Skin epidermis (tissue), 12 donors: ENCODE measurements around the gene RETREG3.

Experiments used
- H3K27ac ChIP-seq, 21 experiments: fragments of 200-600 bp; sonication (generic) in 11 of 21; one replicate each; pipeline ENCODE4 v1.5.0; 2020; ENCODE audit warnings: mild to moderate bottlenecking in 3 of 21, inconsistent platforms in 2 of 21, moderate library complexity in 2 of 21
- H3K4me3 ChIP-seq, 7 experiments: fragments of 200-600 bp; sonication (generic) in 2 of 7; one replicate each; pipeline ENCODE4 v1.5.0; 2020; ENCODE audit warnings: inconsistent platforms in 2 of 7, mild to moderate bottlenecking in 2 of 7, moderate library complexity in 1 of 7

RETREG3 gene

DNA sequence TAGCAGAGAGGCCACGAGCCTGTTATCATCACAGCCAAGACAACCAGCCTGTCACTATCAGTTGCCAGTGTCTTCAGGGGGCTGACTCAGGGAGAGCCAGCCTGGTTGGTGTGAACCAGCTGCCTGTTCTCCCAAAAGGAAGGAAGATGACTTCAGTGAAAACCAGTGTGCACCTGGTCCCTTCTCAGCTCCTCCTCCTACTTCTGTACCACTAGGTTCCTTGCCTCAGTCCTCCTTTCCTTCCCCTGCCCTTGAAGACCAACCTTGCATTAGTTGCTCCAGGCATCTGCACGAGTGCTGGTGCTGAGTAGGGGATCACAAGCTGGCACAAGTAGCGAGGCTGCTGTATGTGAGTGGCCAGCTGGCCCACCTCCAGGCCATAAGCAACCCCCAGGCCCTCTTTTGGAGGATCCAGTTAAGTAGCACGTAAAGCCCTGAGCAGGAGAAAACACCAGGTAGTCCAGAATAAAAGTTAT is 8.8 kb upstream of the RETREG3 start:
- H3K4me3 ChIP-seq: no peak overlapping the region
- H3K27ac ChIP-seq: peak overlapping the region in 2 of 21 experiments; percentile 11 to 38

DNA sequence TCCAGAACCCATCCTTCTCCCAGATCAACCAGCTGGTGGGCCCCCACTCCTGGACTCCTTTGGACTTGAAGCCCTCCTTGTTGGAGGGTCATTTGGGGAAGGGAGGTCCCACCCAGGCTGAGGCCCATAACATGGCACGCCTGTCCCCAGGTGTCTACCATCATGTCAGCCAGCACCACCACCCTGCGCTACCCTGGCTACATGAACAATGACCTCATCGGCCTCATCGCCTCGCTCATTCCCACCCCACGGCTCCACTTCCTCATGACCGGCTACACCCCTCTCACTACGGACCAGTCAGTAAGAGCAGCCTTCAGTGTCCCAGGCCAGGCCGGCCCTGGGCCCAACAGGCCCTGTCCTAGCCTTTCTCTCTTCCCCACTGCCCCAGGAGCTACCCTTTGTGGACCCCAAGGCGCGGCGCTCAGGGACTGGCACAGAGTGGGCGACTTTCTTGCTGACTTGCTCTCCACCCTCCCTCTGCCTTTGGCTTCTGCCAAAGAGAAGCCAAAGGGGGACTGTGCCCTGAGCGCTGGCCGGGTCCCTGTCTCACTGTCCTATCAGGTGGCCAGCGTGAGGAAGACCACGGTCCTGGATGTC is 4.6 kb upstream of the RETREG3 start:
- H3K4me3 ChIP-seq: no peak overlapping the region

DNA sequence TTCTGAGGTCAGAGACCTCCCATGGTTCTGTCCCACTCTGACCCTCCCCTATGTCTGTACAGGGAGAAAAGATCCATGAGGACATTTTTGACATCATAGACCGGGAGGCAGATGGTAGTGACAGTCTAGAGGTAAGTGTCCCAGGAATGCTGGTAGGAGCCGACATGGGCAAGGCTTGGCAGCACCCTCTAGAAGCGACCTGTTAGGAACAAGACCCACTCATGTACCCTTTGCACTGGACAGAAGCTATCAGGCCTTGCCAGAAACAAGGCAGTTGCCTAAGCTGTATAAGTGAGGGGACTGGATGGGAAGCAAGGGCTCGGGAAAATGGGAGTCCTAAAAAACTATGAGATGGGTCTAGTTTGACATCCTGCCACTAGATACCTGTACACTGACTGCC is 2.8 kb upstream of the RETREG3 start:
- no peak overlapping the region for H3K4me3 ChIP-seq
- H3K27ac ChIP-seq: no peak overlapping the region

More for the DNA sequence above, 4.6 kb upstream of the RETREG3 start:
- peak overlapping the region in 1 of 21 experiments; percentile 39 for H3K27ac ChIP-seq

DNA sequence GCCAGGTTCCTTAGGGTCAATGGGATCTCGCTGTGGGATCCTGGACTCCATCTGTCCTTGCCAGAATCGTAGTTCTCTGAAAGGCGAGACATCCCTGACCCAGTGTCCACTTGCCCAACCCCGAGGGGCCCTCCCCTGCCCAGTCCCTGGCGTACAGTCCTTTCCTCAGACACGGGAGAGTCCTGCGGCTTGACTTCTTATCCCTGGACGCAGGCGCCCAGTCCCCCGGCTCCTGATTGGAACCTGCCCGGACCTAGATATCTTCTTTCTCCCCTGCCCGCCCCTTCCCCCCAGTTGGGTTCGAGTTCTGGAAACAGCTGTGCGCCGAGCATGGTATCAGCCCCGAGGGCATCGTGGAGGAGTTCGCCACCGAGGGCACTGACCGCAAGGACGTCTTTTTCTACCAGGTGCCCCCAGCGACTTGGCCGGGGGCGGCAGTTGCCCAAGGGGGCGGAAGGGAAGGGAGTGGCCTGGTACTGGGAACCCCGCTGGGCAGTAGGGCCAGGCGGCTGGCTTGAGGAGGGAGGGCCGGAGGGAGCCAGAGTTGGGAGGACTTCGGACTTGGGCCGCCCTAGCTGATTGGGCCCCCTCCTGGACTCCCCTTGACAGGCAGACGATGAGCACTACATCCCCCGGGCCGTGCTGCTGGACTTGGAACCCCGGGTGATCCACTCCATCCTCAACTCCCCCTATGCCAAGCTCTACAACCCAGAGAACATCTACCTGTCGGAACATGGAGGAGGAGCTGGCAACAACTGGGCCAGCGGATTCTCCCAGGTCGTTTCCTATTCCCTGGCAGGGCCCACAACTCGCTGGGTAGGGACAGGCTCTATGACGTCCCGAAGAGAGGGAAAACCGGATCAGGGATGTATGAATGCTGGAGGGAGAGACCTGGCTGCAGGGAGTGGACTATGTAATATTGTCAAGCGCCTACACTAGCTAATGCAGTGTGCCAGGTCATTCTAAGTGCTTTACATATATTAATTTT is 934 bp upstream of the RETREG3 start:
- Histone ChIP-seq H3K4me3 (peak overlapping the region; percentile 61 to 96 (median 79)), H3K27ac (peak overlapping the region in 20 of 21 experiments; percentile 5 to 99 (median 87))

DNA sequence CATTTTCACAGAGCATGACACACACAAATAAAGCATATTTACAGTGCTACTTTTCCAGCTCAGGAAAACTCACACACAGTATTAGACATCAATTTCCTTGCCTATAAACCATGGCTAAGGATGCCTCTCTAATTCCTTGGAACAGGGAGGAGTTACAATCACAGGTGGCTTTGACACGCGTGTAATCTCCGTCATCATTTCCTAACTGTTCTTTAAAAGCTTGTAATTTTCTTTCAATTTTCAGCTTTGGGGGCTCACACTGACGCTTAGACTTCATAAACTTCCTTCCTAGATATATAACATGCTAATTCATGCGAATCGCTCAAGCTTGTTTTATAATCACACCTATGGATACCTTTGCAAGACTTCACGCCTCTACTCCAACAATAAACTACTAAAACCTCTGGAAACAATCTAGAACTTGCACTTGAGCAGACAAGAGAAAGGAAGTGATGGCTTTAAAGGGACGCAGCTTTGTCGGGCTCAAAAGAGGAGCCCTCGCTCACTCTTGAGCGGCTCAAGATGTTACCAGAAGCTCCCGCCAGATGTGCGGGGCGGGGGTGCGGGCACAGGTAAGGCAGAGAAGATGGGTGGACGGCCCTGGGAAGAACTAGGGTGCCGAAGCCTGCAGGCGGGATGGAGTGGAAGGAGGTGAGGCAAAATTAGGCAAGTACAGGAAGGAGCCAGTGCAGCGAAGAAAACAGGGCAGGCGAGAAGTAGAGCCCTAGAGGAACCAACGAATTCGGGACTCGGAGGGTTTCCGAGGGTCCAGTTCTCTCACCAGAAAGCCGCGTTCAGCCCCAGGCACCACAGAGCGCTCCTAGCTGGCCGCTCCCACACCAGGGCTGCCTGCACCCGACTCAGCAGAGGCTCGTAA is 631 bp downstream of the RETREG3 start:
- H3K4me3 ChIP-seq: peak overlapping the region; percentile 61 to 96 (median 79)
- H3K27ac ChIP-seq: peak overlapping the region; percentile 41 to 99 (median 92)

DNA sequence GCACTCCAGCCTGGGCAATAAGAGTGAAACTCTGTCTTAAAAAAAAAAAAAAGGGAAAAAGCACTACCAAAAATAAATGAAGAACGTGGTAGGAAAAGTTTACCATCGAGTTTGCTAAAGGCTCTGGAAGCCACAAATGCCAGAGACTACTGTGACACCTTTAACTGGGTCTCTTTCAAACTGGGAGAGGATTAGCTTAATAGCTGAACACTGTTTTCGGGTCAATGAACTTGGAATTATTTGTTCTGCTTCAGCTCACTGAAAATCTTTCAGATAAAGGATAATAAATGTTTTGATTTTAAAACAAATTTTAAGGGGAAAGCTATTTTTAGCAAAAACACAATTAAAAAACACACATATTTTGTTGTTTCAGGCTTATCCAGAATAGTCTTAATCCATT is 1.4 kb downstream of the RETREG3 start:
- peak overlapping the region in 4 of 21 experiments; percentile 84 to 99 (median 94) for H3K27ac ChIP-seq
- H3K4me3 ChIP-seq: peak overlapping the region in 6 of 7 experiments; percentile 61 to 91 (median 75)

DNA sequence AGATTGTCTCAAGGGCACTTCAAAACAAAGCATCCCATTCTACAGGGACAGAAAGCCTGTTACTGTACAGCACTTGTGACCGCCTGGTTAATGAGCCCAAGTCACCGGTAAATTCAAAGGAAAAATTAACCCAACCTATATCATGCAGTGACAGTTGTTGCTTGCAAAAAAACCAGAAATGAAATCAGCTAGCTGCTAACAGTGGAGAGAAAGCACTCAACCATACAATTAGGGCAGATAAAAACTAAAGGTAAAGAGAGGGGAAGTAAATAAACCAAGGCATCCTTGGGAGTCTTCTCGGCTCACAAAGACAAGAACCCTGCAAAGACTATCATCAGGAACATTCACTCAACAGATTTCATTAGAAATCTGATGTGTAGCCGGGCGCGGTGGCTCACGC is 5.9 kb downstream of the RETREG3 start:
- Histone ChIP-seq H3K4me3 (no peak overlapping the region), H3K27ac (no peak overlapping the region)

DNA sequence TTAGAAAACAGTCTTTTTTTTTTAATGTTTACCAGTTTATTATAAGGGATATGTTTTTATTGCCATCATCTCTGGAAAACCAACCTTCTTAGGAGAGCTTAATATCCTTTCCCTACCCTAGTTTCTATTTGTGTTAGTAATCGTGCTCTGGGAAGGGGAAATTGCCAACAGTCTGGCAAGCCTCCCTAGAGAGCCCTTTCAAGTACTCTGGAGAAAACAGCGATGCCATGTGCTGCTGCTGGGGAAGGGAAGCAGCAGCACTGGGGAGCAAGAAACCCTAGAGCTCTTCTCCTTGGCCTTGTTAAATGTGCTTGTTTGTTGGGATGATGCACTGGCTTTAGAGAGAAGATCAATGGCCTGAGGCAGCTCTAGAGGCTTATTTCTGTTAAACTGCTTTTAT is 10.3 kb downstream of the RETREG3 start:
- Histone ChIP-seq H3K4me3 (no peak overlapping the region), H3K27ac (peak overlapping the region in 3 of 21 experiments; percentile 11 to 29 (median 17))

DNA sequence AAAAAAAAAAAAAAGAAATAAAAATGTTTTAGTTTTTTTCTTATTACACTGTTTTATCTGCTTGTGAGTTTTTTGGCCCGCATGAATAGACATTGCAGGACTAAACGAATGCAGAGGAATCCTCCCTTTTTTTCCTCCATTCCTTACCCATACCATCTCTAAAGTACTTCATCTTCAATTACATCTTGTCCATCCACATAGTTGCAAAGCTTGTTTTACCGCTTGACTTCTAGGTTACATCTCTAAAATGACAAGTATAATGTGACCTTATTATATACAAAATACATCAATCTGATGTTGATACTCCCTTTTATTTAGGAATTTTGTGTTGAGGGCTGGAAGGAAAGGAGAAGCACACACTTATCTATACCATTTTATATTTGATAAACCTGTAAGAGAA is 12.8 kb downstream of the RETREG3 start:
- Histone ChIP-seq H3K4me3 (no peak overlapping the region), H3K27ac (no peak overlapping the region)

DNA sequence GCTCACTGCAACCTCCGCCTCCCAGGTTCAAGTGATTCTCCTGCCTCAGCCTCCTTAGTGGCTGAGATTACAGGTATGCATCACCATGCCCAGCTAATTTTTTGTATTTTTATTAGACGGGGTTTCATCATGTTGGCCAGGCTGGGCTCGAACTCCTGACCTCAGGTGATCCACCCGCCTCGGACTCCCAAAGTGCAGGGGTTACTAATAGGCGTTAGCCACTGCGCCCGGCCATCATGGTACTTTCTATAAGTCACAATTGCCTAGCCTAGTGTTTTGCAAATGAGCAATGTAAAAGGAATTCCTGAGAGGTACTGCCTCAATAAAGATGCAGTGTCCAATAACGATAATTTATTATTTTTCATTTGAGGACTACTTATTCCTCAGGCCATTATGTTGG is 17.8 kb downstream of the RETREG3 start:
- no peak overlapping the region for H3K4me3 ChIP-seq
- H3K27ac ChIP-seq: no peak overlapping the region

DNA sequence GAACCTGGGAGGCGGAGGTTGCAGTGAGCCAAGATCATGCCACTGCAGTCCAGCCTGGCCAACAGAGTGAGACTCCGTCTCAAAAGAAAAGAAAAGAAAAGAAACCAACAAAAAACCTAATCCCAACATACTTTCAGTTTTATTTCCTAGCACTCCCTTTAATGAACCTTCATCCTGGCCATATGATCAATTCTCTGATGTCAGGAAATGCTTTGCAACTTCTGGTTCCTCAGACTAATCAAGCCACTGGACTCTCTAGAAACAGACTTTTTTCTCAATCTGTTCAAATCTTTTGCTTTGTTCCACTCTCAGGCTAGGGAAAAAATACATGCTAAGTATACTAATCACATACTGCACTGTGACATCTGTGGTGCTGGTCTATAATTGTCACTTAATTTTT is 18.3 kb downstream of the RETREG3 start:
- H3K4me3 ChIP-seq: no peak overlapping the region
- H3K27ac ChIP-seq: no peak overlapping the region

DNA sequence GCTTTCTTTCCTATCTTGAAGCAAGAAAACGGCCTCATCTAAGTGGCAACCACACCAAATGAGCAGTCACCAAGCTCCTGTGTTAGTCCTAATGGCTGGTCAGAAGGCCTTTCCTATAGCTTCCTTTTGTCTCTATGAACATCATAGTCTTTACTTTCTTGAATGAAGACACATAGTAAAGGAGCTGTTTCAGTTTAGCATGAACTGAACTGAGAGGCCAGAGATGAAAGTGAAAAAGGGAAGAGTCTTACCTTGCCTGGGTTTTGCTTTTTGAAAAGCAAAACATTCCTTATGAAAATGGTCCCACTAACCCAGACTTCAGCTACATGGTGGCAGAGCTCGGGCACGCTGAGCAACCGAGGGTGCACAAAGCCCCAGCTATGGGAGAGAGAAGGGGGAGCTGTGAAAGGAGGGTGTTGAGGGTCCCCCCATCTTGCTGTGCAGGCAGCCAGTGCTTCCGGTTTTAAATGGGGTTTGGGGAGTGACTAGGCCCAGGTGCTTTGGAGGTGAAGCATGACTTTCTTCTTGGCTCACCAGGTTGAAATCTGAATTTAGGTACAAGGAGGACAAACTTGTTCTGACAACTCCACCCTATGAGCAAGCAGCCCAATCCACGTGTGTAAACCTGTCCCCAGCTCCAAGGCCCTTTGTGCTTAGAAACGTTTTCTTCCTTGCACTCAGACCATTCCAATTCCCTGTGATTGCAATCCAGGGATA is 22.5 kb downstream of the RETREG3 start:
- Histone ChIP-seq H3K4me3 (no peak overlapping the region), H3K27ac (peak overlapping the region in 17 of 21 experiments; percentile 3 to 73 (median 59))

DNA sequence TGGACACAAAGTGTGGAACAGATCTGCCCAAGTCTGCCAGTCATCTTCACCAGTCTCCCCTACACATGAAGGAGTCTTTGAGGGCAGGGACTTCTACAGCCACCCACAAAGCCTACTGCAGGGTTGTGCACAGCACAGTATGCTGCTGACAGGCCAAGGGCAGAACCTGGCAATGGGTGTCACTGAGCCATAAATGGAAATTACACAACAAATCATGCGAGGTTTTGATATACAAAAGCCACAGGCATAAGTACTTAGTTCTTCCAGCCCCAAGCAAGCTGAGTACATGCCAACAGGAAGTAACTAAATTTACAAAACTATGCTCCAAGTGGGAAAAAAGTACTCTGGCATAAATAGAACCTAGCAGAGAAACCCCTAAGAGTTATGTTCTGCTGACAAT is 23.8 kb downstream of the RETREG3 start:
- Histone ChIP-seq H3K27ac (peak overlapping the region in 8 of 21 experiments; percentile 8 to 73 (median 33)), H3K4me3 (no peak overlapping the region)

DNA sequence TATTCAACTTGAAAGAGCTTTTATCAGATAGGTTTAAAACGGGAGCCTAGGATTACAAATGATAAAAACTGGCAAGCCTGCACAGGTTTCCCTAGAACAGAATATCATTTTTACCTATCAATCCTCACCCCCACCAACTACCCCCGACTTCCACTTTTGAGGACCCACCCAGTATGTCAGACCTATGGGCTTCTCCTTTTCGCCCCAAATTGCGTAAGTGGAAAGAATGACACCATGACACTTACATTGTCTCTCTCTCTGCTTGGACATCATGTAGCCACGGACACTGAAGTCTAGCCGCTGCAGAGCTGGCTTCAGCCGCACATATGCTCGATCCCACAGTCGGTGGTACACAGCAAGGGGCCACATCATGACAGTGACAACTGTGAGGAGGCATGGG is 24.3 kb downstream of the RETREG3 start:
- no peak overlapping the region for H3K4me3 ChIP-seq
- peak overlapping the region in 7 of 21 experiments; percentile 5 to 73 (median 29) for H3K27ac ChIP-seq

DNA sequence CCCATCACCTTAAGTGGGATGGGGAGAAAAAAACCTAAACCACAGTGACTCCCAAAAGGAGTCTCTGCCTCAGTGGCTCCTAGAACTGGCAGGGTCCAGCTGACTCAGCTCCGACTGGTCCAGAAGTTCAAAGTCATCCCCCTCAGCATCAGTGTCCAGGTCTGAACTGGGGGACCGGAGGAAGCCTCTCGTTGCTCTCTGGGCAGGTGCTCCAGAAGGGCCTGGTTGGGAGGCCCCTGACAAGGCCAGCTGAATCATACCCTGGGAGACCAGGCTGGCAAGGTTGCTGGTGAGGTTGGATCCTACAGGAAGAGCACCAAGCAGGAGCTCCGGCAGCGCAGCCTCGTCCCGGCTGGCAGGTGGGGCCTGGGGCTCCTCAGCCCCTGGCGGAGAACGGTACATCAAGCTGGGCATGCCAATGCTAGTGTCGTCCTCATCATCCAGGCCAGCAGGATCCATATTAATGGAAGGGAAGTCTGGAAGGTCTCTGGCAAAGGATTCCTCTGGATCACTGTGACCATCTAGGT is 27.4 kb downstream of the RETREG3 start:
- Histone ChIP-seq H3K4me3 (no peak overlapping the region), H3K27ac (no peak overlapping the region)

DNA sequence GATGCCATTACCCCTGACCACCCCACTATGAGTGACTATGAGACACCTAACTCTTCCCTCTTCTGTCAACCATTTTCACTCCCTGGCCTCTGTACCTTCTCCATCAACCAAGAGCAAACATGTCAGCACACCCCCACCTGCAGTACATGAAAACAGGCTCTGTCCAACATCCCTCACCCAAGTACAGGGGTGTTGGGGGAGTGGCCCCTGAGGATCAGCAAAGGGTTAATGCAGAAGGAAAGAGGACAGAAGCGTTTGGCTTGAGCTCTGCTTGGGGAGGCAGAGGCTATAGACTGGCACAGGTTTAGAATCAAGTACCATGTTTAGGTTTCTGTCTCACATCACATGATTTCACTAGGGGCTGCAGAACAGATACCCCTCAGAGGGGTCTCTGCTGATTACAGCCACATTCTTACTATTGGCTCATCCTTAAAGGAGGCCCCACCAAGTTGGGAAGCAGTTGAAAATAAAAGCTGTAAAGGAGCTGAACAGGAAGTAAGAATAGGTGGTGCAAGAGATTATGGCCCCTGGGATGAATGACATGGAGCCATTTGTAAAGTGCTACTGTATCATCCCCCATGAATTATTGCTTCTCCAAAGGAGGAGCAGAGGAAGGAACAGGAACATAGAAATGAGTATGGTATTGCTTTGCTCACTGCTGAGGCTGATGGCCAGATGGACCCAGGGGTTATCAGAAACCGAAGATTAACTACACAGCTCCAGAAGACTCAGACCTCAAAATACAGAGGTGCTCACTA is 29.2 kb downstream of the RETREG3 start:
- Histone ChIP-seq H3K27ac (no peak overlapping the region), H3K4me3 (no peak overlapping the region)

DNA sequence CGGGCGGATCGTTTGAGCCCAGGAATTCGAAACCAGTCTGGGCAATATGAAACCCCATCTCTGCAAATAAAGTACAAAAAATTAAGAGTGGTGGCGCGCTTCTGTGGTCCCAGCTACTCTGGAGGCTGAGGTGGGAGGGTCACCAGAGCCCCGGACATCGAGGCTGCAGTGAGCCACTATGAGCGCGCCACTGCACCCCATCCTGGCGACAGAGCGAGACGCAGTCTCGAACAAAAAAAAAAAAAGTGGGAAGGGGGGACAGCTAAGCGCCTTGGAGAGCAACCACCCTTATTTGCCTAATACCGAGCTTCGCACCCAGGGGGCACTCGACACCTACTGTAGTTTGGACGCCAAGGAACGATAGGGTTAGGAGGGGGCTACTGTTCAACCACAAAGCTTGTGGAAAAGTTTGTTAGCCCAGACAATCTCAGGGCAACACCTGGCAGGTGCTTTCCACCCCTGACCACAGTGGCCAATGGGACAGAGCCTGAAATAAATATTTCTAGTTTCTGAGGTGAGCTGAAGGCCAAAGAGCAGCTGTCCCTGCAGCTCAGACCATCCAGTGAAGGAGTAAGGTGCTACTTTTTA is 30.8 kb downstream of the RETREG3 start:
- H3K27ac ChIP-seq: peak overlapping the region in 20 of 21 experiments; percentile 69 to 93 (median 88)
- peak overlapping the region; percentile 43 to 71 (median 58) for H3K4me3 ChIP-seq
